Measurements from ENCODE around the gene C16orf89.

- no peak for TF ChIP-seq CTCF (IDR thresholded peaks at IDR 0.05)
- no peak for TF ChIP-seq NRF1 (IDR thresholded peaks at IDR 0.05; ENCODE audit: low read depth, low read length)
- no peak for TF ChIP-seq TAF1 (IDR thresholded peaks at IDR 0.05; ENCODE audit: borderline replicate concordance, low read depth, low read length)
- TF ChIP-seq YY1 (IDR thresholded peaks at IDR 0.05; ENCODE audit: low read depth), result no peak
- no peak for TF ChIP-seq RFX5 (IDR thresholded peaks at IDR 0.05; ENCODE audit: low read length)
- no peak for TF ChIP-seq POLR2AphosphoS5 (IDR thresholded peaks at IDR 0.05; ENCODE audit: low read depth, low read length)
- TF ChIP-seq RAD21 (IDR thresholded peaks at IDR 0.05; ENCODE audit: low read length), result no peak
- no peak for TF ChIP-seq USF2 (IDR thresholded peaks at IDR 0.05; ENCODE audit: borderline replicate concordance, low read depth, low read length)
- no peak for TF ChIP-seq SIN3A (IDR thresholded peaks at IDR 0.05; ENCODE audit: borderline replicate concordance, low read depth, low read length)
- no peak for TF ChIP-seq CHD2 (IDR thresholded peaks at IDR 0.05; ENCODE audit: low read length, partially characterized antibody)
- TF ChIP-seq GATA2 (CRISPR knock-in tag; IDR thresholded peaks at IDR 0.05), result no peak
- no peak for TF ChIP-seq EP300 (IDR thresholded peaks at IDR 0.05; ENCODE audit: borderline replicate concordance in 1 of 2, low read depth in 1 of 2, low read length in 1 of 2)
Measured at GRCh38 chr16:5035909-5036227, 29.9 kb downstream of the C16orf89 start.

Measured in SK-N-SH (cell line).